ENCODE results near the gene RPS18.

DNA sequence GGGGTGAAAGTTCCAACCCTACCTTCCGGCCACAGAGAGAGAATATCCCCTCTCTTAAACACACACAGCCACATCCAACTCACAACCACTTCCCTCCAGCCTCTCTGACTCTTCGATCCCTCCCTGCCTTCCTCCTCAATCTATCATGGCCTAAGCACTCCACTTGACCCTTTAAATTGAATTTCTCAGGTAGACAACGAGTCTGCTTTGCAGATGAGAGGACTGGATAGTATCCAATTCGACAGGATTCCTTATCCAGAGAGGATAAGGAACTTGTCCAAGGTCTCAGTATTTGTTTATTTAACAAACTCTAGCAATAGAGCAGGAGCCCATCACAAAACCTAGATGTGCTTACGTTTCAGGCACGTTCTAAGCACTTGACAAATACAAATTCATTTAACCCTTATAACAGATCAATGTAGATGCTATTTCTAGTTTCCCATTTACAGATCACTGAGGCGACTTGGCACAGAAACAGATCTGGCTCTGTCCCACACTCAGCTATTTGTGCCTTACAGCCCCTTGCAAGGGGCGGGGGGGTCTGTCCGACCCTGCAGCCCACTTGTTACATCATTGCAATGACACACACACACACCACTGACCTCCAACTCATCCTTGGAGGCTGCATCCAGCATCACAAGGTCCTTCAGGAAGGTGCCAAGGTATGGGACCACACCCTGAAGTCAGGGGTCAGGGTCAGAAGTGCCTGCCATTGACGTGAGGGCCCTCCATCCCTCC, 22.4 kb downstream of the RPS18 start:
- TF ChIP-seq PKNOX1 (IDR thresholded peaks at IDR 0.05) (no peak), TARDBP (IDR thresholded peaks at IDR 0.05) (no peak), FOXA1 (IDR thresholded peaks at IDR 0.05) (no peak), HDGF (IDR thresholded peaks at IDR 0.05; ENCODE audit: borderline replicate concordance) (no peak), CTBP1 (IDR thresholded peaks at IDR 0.05; ENCODE audit: borderline replicate concordance) (no peak), SP1 (IDR thresholded peaks at IDR 0.05) (no peak), BHLHE40 (IDR thresholded peaks at IDR 0.05; ENCODE audit: borderline replicate concordance) (no peak), NFRKB (IDR thresholded peaks at IDR 0.05) (no peak), FOXM1 (IDR thresholded peaks at IDR 0.05; ENCODE audit: borderline replicate concordance) (no peak), ARNT (IDR thresholded peaks at IDR 0.05) (no peak), SUZ12 (IDR thresholded peaks at IDR 0.05) (no peak), ZNF384 (IDR thresholded peaks at IDR 0.05) (no peak), ELF4 (IDR thresholded peaks at IDR 0.05) (no peak), L3MBTL2 (conservative IDR thresholded peaks at IDR 0.05) (no peak)

All from HEK293T (cell line).